Measurements from ENCODE around the gene KLF11. TPM values are rescaled to one million over a fixed set of nuclear protein-coding genes. Genes with fewer than 3 reads are reported as not detected.
"Not testable (repeated sequence)": the region's sequence is repeated elsewhere in the genome, so short reads cannot be mapped to it uniquely, and the experiment has no call there.

KLF11 gene
- total RNA-seq, 1 experiment from 2014 or later: 6.5 TPM

GRCh38 chr2:10084223-10084865 lies 41.0 kb downstream of the KLF11 start:
- no peak for DNase-seq (ENCODE audit: low spot score)

DNA sequence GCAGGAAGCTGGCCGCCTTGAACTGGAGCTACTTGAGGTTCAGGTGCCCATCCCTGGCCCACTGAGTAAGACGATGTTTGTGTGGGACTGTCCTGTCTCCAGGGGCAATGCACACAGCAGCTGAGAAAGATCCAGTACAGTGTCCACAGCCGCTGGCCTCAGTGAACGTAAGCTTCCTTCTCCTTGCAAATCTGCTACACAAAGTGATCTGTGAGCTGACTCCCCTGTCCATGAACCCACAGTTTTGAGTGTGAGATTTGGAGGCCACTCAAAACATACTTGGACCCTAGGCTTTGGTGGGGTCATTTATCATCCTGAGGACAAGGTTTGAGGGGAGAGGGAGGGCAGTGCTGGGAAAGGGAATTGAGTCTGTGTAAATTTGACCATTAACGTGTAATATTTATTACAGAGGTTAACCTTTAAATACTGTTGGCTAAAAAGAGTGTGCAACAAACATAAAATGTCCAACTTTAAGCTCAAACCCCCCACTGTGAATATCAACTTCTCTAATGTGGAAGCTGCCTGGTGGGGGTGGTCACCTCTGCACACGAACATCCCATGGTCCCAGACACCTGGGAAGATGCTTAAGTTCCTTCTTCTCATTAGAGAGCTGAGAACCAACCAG lies 41.8 kb downstream of the KLF11 start:
- no peak for DNase-seq (ENCODE audit: low spot score)

DNA sequence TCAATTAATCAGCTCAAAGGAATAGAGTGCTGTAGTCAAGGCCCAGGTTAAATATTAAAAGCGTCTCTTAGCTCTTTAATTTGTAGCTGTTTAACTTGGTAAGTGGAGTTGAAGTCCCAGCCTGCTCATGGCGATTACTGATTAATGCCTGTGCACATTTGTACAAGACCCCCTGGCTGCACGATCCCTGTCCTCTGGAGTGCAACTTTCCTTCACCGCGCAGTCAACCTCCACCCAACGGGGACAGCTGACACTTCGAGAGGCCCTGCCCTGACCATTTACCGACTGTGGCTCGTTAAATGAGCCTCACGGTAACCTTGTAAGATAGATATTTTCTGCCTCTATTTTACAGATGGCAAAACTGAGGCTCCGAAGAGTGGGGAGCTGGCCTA lies 42.3 kb downstream of the KLF11 start:
- DNase-seq (ENCODE audit: low spot score): no peak

GRCh38 chr2:10086950-10087349 lies 43.6 kb downstream of the KLF11 start:
- DNase-seq (ENCODE audit: low spot score): no peak

GRCh38 chr2:10087360-10087759 lies 44.0 kb downstream of the KLF11 start:
- DNase-seq (ENCODE audit: low spot score): no peak

GRCh38 chr2:10089565-10090190 lies 46.3 kb downstream of the KLF11 start:
- no peak for DNase-seq (ENCODE audit: low spot score)

- no peak for DNase-seq (ENCODE audit: low spot score)
Observed at GRCh38 chr2:10091182-10091888, 48.0 kb downstream of the KLF11 start.

GRCh38 chr2:10091889-10092244 lies 48.5 kb downstream of the KLF11 start:
- not testable (repeated sequence) for DNase-seq (ENCODE audit: low spot score)

GRCh38 chr2:10094271-10094814 lies 51.0 kb downstream of the KLF11 start:
- no peak for DNase-seq (ENCODE audit: low spot score)

DNA sequence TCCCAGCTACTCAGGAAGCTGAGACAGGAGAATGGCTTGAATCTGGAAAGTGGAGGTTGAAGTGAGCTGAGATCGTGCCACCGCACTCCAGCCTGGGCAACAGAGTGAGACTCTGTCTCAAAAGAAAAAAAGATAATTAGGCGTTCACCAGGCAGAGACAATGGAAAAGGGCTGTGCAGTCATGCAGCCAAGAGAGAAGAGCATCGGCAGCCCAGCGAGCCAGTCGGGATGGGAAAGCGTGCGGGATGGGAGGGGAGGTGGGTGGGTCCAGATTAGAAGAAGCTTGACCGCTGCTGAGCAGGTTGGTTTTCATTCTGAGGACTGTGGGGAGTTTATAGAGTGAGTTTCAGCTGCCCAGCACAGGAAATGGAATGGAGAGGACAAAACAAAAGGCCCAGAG lies 51.8 kb downstream of the KLF11 start:
- no peak for DNase-seq (ENCODE audit: low spot score)

- no peak for DNase-seq (ENCODE audit: low spot score)
Observed at GRCh38 chr2:10096641-10097040, 53.3 kb downstream of the KLF11 start.

GRCh38 chr2:10097352-10098148 lies 54.2 kb downstream of the KLF11 start:
- peak; percentile 31 for DNase-seq (ENCODE audit: low spot score)

DNA sequence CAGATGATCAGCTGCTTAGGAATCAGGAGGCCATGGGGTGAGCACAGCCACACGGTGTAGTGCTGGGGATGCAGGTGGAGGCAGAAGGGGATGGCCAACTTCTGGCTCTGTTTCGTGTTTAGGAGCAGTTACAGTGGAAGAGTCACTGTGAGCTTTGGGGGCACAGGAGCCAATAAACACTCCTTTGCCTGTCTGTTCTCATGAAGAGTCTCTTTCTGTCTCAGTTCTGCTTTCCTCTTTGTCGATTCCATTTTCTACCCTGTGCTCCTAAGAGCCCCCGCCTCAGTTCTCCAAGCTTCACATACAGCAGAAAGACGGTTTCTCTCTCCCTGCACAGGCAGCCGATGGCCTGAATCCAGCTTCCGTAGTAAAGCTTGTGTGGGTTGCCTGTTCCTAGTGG lies 58.1 kb downstream of the KLF11 start:
- DNase-seq (ENCODE audit: low spot score): no peak

DNA sequence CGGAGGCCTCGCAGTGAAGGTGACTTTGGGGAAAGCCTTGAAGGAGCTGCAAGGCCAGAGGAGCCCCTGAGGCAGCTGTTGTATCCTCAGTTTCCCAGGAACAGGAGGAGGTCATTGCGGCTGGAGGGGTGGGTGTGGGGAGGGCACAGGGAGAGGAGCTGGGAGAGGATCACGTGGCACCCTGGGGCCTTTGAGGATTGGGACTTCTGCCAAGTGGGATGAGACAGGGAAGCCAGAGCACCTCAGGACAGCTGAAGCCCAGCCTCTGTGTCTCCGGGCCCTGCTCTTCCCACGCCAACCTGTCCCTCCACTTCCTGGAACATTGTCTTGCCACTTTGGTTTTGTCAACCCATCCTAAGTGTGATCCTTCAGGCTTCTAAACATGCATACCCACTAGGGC lies 59.8 kb downstream of the KLF11 start:
- DNase-seq (ENCODE audit: low spot score): no peak

Other genes starting within 250 kb of the KLF11 start
- gene TAF1B, start 200.1 kb upstream of the KLF11 start, total RNA-seq (2014; rRNA removed; shearing (Covaris generic)): 14.8 and 28.4 TPM in 2 replicates
- gene GRHL1, start 91.9 kb upstream of the KLF11 start, total RNA-seq (2014; rRNA removed; shearing (Covaris generic)): 0.25 TPM in 1 of 2 replicates, not detected in the other
- 0.43 and 1.1 TPM in 2 replicates for gene CYS1, start 36.9 kb downstream of the KLF11 start, total RNA-seq (2014; rRNA removed; shearing (Covaris generic))
- 51.9 and 68.5 TPM in 2 replicates for gene RRM2, start 79.2 kb downstream of the KLF11 start, total RNA-seq (2014; rRNA removed; shearing (Covaris generic))

All from H4 (cell line).